WI38 (cell line): ENCODE results near the gene SPRYD7.
"Not testable (repeated sequence)": the region's sequence is repeated elsewhere in the genome, so short reads cannot be mapped to it uniquely, and the experiment has no call there.

Experiments used
- H3K4me3 ChIP-seq: 2 replicates; pipeline ENCODE4 v1.5.1; 2011; ENCODE audit warnings: low read depth, mild to moderate bottlenecking, control low read depth, low read length
- CTCF ChIP-seq: IDR thresholded peaks from 2 replicates; pipeline ENCODE4 v1.5.1; 2012; ENCODE audit warnings: low read depth, mild to moderate bottlenecking, control low read depth, low read length

Gene SPRYD7

GRCh38 chr13:49932066-49932465, 4.1 kb downstream of the SPRYD7 start:
- H3K4me3 ChIP-seq = no peak overlapping the region
- no peak for TF ChIP-seq CTCF

GRCh38 chr13:49927755-49928154, 8.4 kb downstream of the SPRYD7 start:
- no peak overlapping the region for H3K4me3 ChIP-seq
- TF ChIP-seq CTCF = no peak

GRCh38 chr13:49925881-49926418, 10.2 kb downstream of the SPRYD7 start:
- no peak for TF ChIP-seq CTCF
- H3K4me3 ChIP-seq = no peak overlapping the region

GRCh38 chr13:49922301-49922700, 13.8 kb downstream of the SPRYD7 start:
- no peak for TF ChIP-seq CTCF
- H3K4me3 ChIP-seq = no peak overlapping the region

GRCh38 chr13:49920969-49921368, 15.2 kb downstream of the SPRYD7 start:
- H3K4me3 ChIP-seq = not testable (repeated sequence)

GRCh38 chr13:49918106-49918505, 18.0 kb downstream of the SPRYD7 start:
- H3K4me3 ChIP-seq = not testable (repeated sequence)

GRCh38 chr13:49914947-49915346, 21.2 kb downstream of the SPRYD7 start:
- no peak for TF ChIP-seq CTCF
- no peak overlapping the region for H3K4me3 ChIP-seq

GRCh38 chr13:49908637-49909036, 27.5 kb downstream of the SPRYD7 start:
- no peak overlapping the region for H3K4me3 ChIP-seq
- no peak for TF ChIP-seq CTCF
